HG02610 (cell line): ENCODE data around the gene C13orf46.

ENCODE experiments used
- ATAC-seq: cut with Tn5 transposase; IDR thresholded peaks from one replicate; pipeline ENCODE4 v1.9.1; 2021; ENCODE audit warnings: mild to moderate bottlenecking, moderate library complexity; ENCODE audit not compliant: unreplicated experiment

The C13orf46 gene

GRCh38 chr13:113939944-113940297 is 34.0 kb downstream of the C13orf46 start:
- no peak for ATAC-seq

DNA sequence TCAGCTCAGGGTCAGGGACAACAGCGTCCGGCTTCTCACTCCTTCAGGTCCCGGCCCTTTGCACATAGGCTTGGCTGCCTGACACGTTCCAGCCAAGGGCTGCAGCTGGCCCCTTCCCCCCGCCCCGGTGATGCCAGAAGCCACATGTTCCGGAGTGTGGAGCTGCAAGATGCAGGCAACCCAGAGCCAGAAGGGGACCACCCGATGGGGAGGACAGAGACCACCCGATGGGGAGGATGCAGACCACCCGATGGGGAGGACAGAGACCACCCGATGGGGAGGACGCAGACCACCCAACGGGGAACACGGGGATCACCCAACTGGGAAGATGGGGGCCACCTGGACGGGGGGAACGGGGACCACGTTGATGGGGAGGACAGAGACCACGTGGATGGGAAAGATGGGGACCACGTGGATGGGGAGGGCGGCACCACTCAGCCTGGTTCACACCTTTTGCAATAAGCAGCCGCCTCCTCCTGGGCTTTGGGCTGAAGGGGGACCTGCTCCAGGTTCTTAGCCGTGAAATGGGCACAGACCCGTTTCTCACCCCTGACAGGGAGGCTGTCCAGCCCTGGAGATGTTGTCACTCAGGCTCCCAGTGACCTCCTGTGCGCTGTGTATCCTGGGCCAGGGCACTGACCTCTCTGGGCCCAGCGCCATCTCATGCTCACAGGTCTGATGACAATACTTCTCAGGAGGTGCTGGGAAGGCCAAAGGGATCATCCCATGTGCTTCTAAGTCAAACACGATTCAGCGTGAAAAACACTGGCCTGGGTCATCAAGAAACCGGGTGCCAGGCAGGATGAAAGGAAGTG is 34.5 kb downstream of the C13orf46 start:
- ATAC-seq: no peak

DNA sequence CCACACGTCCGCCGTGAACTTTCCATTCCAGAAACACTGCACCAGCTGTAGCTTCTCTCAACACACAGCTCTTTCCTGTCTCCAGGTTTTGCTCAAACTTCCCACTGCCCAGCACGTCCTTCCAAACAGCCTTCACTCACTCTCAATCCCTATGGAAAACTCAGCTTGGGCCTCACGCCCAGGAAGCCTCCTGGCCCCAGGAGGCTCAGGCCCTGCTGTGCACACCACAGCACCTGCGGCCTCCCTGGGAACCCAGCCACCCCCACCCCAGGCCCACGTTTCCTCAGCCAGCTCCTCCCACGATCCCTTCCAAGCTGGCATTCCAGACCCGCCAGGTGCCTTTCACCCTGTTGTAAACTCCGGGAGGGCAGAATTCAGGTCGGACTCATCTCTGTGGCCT is 35.2 kb downstream of the C13orf46 start:
- ATAC-seq: no peak

- no peak for ATAC-seq
Measured at GRCh38 chr13:113938246-113938645, 35.6 kb downstream of the C13orf46 start.

- no peak for ATAC-seq
Measured at GRCh38 chr13:113937527-113938180, 36.2 kb downstream of the C13orf46 start.

DNA sequence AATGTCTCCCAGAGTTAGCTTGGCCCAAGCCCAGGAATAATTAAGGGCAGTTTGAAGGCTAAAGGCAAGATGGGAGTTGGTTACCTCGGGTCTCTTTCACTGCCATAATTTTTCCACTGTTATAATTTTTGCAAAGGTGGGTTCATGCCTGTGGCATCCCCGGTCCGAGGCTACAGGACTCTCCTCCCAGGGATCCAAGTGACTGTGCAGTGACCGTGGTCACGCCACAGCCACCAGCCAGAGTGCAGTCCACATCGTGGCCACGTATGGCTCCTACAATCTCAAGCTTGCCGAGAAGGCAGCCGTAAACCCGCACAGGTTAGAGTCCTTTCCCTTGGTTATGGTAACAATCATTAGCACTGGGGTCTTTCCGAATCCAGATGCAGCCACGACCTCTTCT is 36.8 kb downstream of the C13orf46 start:
- ATAC-seq: no peak

DNA sequence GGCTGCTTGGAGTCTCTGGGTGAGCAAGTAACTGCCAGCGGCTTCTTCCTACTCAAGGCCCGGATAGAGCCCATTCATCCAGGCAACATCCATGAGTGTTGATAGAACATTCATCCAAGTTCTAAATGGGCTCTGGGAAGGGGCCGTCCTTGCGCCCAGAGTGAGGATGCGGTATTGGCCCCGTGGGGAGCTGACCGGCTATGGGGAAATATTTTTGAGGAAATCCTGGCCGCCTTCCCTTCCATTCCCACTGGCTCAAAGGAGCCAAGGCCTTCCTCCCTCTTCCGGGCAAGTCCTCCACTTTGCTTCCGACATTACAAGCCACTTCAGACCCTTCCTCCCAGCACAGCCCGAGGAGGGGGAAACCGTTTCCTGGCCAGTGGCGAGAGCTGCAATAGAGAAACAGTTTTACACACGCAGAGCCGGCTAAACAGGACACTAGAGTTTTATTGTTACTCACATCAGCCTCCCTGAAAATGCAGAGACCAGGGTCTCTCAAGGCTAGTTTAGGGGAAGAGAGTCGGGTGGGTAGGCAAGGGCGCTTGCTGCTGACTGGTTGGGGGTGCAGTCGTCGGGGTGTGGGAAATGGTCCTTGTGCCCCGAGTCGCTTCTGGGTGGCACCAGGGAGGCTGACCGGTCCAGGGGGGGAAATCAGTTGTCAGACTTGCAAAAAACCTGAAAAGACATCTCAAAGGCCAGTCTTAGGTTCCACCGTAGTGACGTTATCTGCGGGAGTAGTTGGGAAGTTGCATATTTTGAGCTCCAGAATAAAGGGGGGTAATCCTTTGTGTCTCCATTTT is 37.5 kb downstream of the C13orf46 start:
- no peak for ATAC-seq

DNA sequence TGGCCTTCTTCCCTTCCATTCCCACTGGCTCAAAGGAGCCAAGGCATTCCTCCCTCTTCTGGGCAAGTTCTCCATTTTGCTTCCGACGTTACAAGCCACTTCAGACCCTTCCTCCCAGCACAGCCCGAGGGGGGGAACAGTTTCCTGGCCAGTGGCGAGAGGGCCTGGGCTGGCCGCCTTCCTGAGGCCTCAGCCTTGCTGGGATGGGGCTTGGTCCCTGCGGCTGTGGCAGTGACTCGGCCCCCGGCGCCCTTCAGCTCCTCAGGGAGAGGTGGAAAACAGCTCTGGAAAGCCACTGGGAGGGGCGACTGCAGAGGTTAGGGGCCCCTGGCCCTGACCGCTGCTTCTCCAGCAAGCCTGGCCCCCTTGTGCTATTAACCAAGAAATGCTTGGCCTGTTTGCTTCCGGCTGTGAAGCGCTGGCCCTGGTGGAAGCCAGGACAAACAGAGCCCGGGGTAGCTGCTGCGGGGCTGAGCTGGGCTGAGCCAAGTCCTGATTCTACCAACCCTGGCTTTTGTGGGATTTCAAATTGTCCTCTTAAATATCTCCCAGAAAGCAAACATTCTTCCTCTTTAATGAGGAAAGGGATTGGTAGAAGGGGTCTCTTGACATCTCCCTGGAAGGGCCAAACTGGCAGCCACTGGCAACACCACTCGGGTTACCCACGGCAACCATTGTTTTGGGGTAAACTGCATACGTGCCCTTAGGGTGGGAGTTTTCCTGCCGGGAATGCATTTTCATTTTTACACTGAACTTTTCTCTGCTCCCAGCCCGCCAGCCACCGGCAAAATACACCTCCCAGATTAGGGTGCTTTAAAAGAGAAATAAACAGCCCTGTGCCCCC is 38.7 kb downstream of the C13orf46 start:
- ATAC-seq: no peak

- no peak for ATAC-seq
Measured at GRCh38 chr13:113934576-113934975, 39.3 kb downstream of the C13orf46 start.

- ATAC-seq: no peak
Measured at GRCh38 chr13:113933901-113934300, 40.0 kb downstream of the C13orf46 start.

DNA sequence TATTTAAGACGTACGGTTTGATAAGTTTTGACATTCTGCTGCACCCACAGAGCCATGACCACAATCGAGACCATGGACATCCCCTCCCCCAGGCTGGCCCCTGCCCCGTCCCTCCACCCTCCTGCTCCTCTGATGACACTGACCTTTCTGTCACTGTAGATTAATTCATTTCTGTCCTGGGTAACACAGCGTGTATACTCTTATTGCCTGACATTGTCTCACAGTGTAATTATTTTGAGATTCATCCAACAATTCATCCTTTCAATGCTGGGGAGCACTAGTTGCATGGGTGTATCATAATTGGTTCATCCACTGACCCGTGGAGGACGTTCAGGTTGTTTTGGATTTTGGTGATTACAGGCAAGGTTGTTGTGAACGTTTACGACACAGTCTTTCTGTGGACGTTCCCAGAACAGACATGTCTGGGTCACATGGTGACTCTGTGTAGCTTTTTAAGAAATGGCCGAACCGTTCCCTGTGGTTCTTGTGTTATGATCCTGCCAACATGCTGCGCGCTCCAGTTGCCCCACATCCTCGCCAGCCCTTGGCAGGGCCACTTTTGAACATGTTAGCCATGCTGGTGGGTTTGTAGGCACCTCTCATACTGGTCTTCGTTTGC is 41.9 kb downstream of the C13orf46 start:
- no peak for ATAC-seq

GRCh38 chr13:113930671-113931637 is 42.9 kb downstream of the C13orf46 start:
- no peak for ATAC-seq

DNA sequence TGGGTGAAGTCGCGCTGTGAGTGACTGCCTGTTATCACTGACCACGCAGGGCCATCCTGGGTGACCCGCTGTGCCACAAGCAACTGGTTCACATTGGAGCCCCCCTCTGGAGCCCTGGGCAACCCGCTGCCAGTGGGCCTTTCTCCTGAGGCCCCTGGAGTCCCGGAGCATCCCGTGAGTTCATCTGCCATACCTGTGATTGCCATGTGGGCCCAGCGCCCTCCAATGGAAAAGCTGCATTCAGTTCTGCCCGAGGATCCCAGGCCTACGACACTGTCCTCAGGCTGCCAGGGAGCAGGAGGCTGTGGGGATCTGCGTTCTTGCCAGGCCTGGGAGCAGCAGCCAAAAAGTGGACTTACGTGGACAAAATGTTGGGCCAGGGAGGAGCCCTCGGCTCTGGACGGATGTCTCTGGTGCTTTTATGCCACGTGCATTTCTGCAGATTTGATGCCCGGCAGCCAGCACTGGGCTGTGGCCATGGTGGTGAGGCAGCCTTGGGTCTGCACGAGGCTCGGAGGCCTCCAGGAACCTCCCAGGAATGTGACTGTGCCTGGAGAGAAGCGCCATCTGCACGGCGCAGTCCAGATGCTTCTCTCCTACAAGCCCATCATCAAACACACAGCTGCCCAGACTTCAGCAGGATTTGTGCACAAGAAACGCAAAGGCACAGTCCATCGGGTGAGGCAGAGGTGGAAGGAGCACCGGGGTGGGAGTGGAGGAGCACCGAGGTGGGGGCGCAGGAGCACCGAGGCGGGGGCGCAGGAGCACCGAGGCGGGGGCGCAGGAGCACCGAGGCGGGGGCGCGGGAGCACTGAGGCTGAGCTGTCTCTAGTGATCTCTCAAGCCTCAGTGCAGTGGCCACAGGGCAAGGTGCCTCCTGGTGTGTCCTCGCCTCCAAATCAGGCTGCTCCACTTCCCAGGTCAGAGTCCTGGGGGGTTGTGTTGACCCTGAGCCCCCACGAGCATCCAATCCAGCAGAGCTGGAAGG is 44.0 kb downstream of the C13orf46 start:
- ATAC-seq: no peak

DNA sequence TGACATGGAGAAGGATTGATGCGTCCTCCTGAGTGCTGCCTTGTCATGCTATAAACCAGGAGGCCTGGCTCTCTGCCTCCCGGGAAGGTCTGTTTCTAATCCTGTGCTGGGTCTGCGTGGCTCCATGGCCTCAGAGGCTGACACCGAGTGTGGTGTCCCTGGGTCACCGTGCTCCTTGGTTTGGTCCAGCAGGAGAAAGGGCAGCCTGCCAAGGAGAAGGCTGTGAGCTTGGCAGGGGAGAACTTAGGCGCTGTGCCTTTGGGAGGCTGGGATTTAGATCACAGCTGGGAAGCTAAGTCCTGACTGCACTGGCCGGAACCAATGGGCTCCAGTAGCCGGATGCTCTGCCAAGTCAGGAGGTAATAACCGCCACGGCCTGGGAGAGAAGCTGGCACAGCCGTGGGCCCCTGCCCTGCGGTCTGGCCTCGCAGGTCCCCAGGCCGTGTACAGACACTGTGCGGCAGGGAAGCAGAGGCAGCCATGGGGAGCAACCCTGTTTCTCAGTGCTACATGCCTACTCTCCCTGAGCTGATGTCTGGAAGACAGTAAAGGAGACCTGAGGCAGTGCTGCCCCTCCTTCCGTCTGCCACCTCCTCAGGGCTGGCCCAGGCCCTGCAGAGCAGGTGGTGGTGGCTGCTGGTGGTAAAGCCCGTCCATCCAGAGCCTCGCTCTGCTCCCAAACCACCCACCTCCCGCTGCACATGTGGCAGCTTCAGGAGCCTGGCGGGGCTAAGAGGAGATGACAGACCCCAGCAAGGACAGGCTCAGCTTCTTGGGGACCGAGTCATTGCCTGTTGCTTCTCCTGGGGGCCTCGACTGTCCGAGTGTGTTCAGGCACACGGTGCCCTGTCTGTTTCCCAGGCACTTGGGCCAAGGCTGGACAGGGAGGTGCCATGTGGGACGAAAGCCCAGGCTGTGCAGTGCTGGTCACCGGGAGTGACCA is 44.9 kb downstream of the C13orf46 start:
- no peak for ATAC-seq

GRCh38 chr13:113927661-113928581 is 46.0 kb downstream of the C13orf46 start:
- ATAC-seq: no peak
